IMR-90 (cell line): Measurements from ENCODE around the gene LEUTX. TPM values are rescaled to one million over a fixed set of nuclear protein-coding genes. Genes with fewer than 3 reads are reported as not detected.
A peak's percentile ranks its signal among the peaks of the same experiment; 100 is the strongest.

Source experiments
- ATAC-seq: fragments of 200-7000 bp; cut with Tn5 transposase; 2 replicates; pipeline ENCODE4 v1.9.1; 2020; ENCODE audit warnings: low read depth, mild to moderate bottlenecking, moderate library complexity
- BruUV-seq: library from RNA; stranded (reverse); fragments of 400-500 nt; replicated peaks from 2 replicates; lab custom pipeline; 2021; lab: Mats Ljungman, UMichigan
- CTCF ChIA-PET: fragments of 300-600 bp; formaldehyde crosslinking; extraction: SDS; loops from one replicate; lab custom pipeline; 2021; ENCODE audit warnings: antibody characterized with exemption; lab: Yijun Ruan, JAX
- POLR2A ChIA-PET: fragments of 300-600 bp; sonication (Branson Sonifier 250); formaldehyde crosslinking; loops from one replicate; lab custom pipeline; 2022; ENCODE audit warnings: antibody characterized with exemption; ENCODE audit not compliant: unreplicated experiment; lab: Charles Lee
- DNase-seq: peaks from one replicate; pipeline ENCODE4 v3.0.0; 2013
- H2AFZ ChIP-seq: replicated peaks from 2 replicates; pipeline ENCODE3; 2013; ENCODE audit warnings: low read length, mild to moderate bottlenecking; ENCODE audit not compliant: poor library complexity
- H2AK5ac ChIP-seq: 2 replicates; pipeline ENCODE4 v1.6.1; 2013; ENCODE audit warnings: low read depth, low read length, inconsistent platforms
- H2AK9ac ChIP-seq: replicated peaks from 2 replicates; pipeline ENCODE3; 2013; ENCODE audit warnings: mild to moderate bottlenecking, low read depth, low read length, moderate library complexity; ENCODE audit not compliant: poor library complexity
- H2BK120ac ChIP-seq: 2 replicates; pipeline ENCODE4 v1.6.1; 2013; ENCODE audit warnings: low read depth, low read length, inconsistent platforms
- H2BK15ac ChIP-seq: 3 replicates; pipeline ENCODE4 v1.6.1; 2013; ENCODE audit warnings: low read depth, low read length, inconsistent platforms
- H2BK20ac ChIP-seq: 2 replicates; pipeline ENCODE4 v1.6.1; 2013; ENCODE audit warnings: low read depth, mild to moderate bottlenecking, inconsistent platforms, low read length, moderate library complexity
- H2BK5ac ChIP-seq: 2 replicates; pipeline ENCODE4 v1.6.1; 2013; ENCODE audit warnings: mild to moderate bottlenecking, low read depth, low read length, inconsistent platforms; ENCODE audit not compliant: poor library complexity, severe bottlenecking
- H3K14ac ChIP-seq: replicated peaks from 2 replicates; pipeline ENCODE4 v1.6.1; 2013; ENCODE audit warnings: low read depth, low read length, inconsistent platforms
- H3K18ac ChIP-seq: 2 replicates; pipeline ENCODE4 v1.6.1; 2013; ENCODE audit warnings: low read depth, low read length, control low read depth
- H3K23ac ChIP-seq: 2 replicates; pipeline ENCODE4 v1.6.1; 2013; ENCODE audit warnings: low read depth, low read length, inconsistent platforms
- H3K27ac ChIP-seq: 2 replicates; pipeline ENCODE4 v1.5.1; 2013; ENCODE audit warnings: mild to moderate bottlenecking, control low read depth, low read length; ENCODE audit not compliant: insufficient read depth
- H3K27me3 ChIP-seq: 2 replicates; pipeline ENCODE4 v1.6.1; 2013; ENCODE audit warnings: low read length; ENCODE audit not compliant: control insufficient read depth, insufficient read depth
- H3K36me3 ChIP-seq: 2 replicates; pipeline ENCODE4 v1.6.1; 2013; ENCODE audit warnings: low read length, mixed read lengths; ENCODE audit not compliant: control insufficient read depth, insufficient read depth
- H3K4ac ChIP-seq: 2 replicates; pipeline ENCODE4 v1.6.1; 2013; ENCODE audit warnings: low read depth, low read length, inconsistent platforms
- H3K4me1 ChIP-seq: 2 replicates; pipeline ENCODE4 v1.6.1; 2013; ENCODE audit warnings: low read length, mixed read lengths; ENCODE audit not compliant: control insufficient read depth, insufficient read depth
- H3K4me2 ChIP-seq: 2 replicates; pipeline ENCODE4 v1.6.1; 2013; ENCODE audit warnings: low read depth, mild to moderate bottlenecking, control low read depth, low read length, moderate library complexity
- H3K4me3 ChIP-seq: 2 replicates; pipeline ENCODE4 v1.5.1; 2013; ENCODE audit warnings: low read depth, mild to moderate bottlenecking, control low read depth, low read length, moderate library complexity; ENCODE audit not compliant: insufficient read depth
- H3K56ac ChIP-seq: 2 replicates; pipeline ENCODE4 v1.6.1; 2013; ENCODE audit warnings: low read length, inconsistent platforms; ENCODE audit not compliant: insufficient read depth; ENCODE audit errors: extremely low read depth
- H3K79me1 ChIP-seq, 2 experiments: 2 replicates each; pipeline ENCODE4 v1.6.1; 2013; ENCODE audit warnings: low read length in 2 of 2, inconsistent platforms in 1 of 2, low read depth in 1 of 2
- H3K9ac ChIP-seq: 2 replicates; pipeline ENCODE4 v1.6.1; 2013; ENCODE audit warnings: low read depth, low read length, control low read depth
- H3K9me1 ChIP-seq: 2 replicates; pipeline ENCODE4 v1.6.1; 2013; ENCODE audit warnings: low read length, inconsistent platforms; ENCODE audit not compliant: insufficient read depth
- H3K9me3 ChIP-seq: 2 replicates; pipeline ENCODE4 v1.6.1; 2013; ENCODE audit warnings: low read length; ENCODE audit not compliant: control insufficient read depth, insufficient read depth
- H4K20me1 ChIP-seq: 2 replicates; pipeline ENCODE4 v1.6.1; 2013; ENCODE audit warnings: low read length, inconsistent platforms; ENCODE audit not compliant: insufficient read depth
- H4K5ac ChIP-seq: 2 replicates; pipeline ENCODE4 v1.6.1; 2013; ENCODE audit warnings: mild to moderate bottlenecking, low read depth, low read length, control low read depth
- H4K8ac ChIP-seq, 2 experiments: 2 replicates each; pipeline ENCODE4 v1.6.1; 2013; ENCODE audit warnings: low read depth in 2 of 2, low read length in 2 of 2, control low read depth in 1 of 2, inconsistent platforms in 1 of 2
- H4K91ac ChIP-seq: 2 replicates; pipeline ENCODE4 v1.6.1; 2013; ENCODE audit warnings: low read depth, low read length, inconsistent platforms; ENCODE audit not compliant: insufficient read depth
- CEBPB ChIP-seq: IDR thresholded peaks from 2 replicates; pipeline ENCODE4 v1.6.1; 2012; ENCODE audit warnings: low read depth, low read length, improper control_type of control experiment
- CTCF ChIP-seq: conservative IDR thresholded peaks from 2 replicates; pipeline ENCODE4 v1.5.1; 2012; ENCODE audit warnings: mild to moderate bottlenecking, low read depth, low read length, improper control_type of control experiment
- MAFK ChIP-seq: IDR thresholded peaks from 2 replicates; pipeline ENCODE4 v1.6.1; 2012; ENCODE audit warnings: low read depth, low read length, improper control_type of control experiment
- NFE2L2 ChIP-seq: fragments of 150-350 bp; IDR thresholded peaks from 2 replicates; pipeline ENCODE4 v1.6.1; 2016; ENCODE audit warnings: low read depth, mild to moderate bottlenecking, low read length
- RAD21 ChIP-seq: IDR thresholded peaks from 2 replicates; pipeline ENCODE4 v1.6.1; 2012; ENCODE audit warnings: low read length, improper control_type of control experiment
- RFX5 ChIP-seq: IDR thresholded peaks from 2 replicates; pipeline ENCODE4 v1.8.0; 2012; ENCODE audit warnings: low read depth, mild to moderate bottlenecking, low read length, moderate library complexity
- WGBS, 2 experiments: methylation state at CpG; one replicate each; pipeline versions ENCODE4 v1.1.5 to v1.1.7; 2013; ENCODE audit warnings: missing lambda C conversion rate in 2 of 2; ENCODE audit not compliant: insufficient read length in 1 of 2; ENCODE audit errors: extremely low coverage in 2 of 2; 5-methylcytosine and 5-hydroxymethylcytosine counted together
- dilution Hi-C: fragments of 300-500 bp; cut with HindIII; formaldehyde crosslinking; loops from one replicate; pipeline ENCODE4 v1.14.3; 2018; ENCODE audit warnings: low sequenced_read_pairs; ENCODE audit not compliant: unreplicated experiment
- in situ Hi-C: fragments of 300-500 bp; cut with MboI; formaldehyde crosslinking; loops from 3 replicates; pipeline ENCODE4 v1.14.3; 2019; ENCODE audit warnings: low sequenced_read_pairs, inconsistent platforms, mixed read lengths
- intact Hi-C: fragments of 100-400 bp; cut with micrococcal nuclease; formaldehyde crosslinking; loops from 2 replicates; pipeline ENCODE4 v1.10.0; 2022
- polyA plus RNA-seq, 3 experiments: library from polyadenylated mRNA; depleted of rRNA; stranded (reverse); fragments of >200 nt; gene quantifications; 2 replicates each; pipeline ENCODE4 v1.2.3, GENCODE V29; 2012; ENCODE audit warnings: low replicate concordance in 1 of 3
- total RNA-seq: library from RNA; depleted of rRNA; stranded (reverse); fragments of >200 nt; gene quantifications from 2 replicates; pipeline ENCODE4 v1.2.3, GENCODE V29; 2012
- TF ChIP-seq, protein P1 (sequence below): fragments of 150-350 bp; IDR thresholded peaks from 2 replicates; pipeline ENCODE4 v1.6.1; 2016; ENCODE audit warnings: low read depth, mild to moderate bottlenecking, low read length, moderate library complexity, borderline replicate concordance

Gene LEUTX
- total and polyA plus RNA-seq, 2 of the 4 experiments (the other 2 are of a cell fraction) = not detected

DNA sequence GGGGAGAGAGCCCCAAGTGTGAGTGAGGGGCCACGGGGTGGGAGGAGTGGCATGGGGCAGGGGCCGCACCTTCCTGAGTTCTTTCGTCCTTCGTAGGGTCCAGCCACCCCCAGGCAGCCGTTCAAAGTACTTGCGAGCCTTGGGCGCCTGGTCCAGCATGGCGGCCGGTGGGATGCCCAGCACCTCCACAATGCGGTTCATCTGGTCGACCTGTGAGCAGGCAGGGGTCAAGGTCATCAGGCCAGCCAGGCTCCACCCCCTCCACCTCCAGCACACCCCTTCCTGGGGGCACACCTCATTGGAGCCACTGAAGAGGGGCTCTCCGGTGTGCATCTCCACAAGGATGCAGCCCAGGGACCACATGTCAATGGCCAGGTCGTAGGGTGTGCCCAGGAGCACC lies 48.6 kb downstream of the LEUTX start:
- peaks cover 7% of the 10 kb centered on the region for H3K4me1 ChIP-seq
- H4K20me1 ChIP-seq = no peaks in the 10 kb centered on the region; the same call in 1 of the 2 replicates
- no peak overlapping the region for H3K56ac ChIP-seq
- no peak overlapping the region for H2BK20ac ChIP-seq
- H3K9me3 ChIP-seq = no peaks in the 10 kb centered on the region
- in situ Hi-C loops = loop anchor here (25.0 kb wide), 1 partner anchor 390 kb away; the partner anchor contains the start of genes RPS16 and SUPT5H
- no peak overlapping the region for H2AK5ac ChIP-seq
- H2AFZ ChIP-seq = no peak overlapping the region
- no peak for DNase-seq
- dilution Hi-C loops = no loop called here
- no peak overlapping the region for H3K23ac ChIP-seq
- no peak overlapping the region for H4K8ac ChIP-seq
- ChIA-PET CTCF (no interaction called here), POLR2A (no interaction called here)
- H3K4me2 ChIP-seq = no peak overlapping the region
- intact Hi-C loops = no loop called here
- no peak overlapping the region for H3K14ac ChIP-seq
- no peak overlapping the region for H3K9ac ChIP-seq
- BruUV-seq = no TSS peak
- H3K4me3 ChIP-seq = no peak overlapping the region
- no peak overlapping the region for H2BK120ac ChIP-seq
- H3K36me3 ChIP-seq = peaks cover 38% of the 10 kb centered on the region
- peak overlapping the region; percentile 19 for H2AK9ac ChIP-seq
- no peak overlapping the region for H3K18ac ChIP-seq
- H3K27me3 ChIP-seq = no peaks in the 10 kb centered on the region
- H4K5ac ChIP-seq = no peak overlapping the region
- TF ChIP-seq NFE2L2 (no peak), RAD21 (no peak), CTCF (no peak), MAFK (no peak), CEBPB (no peak), RFX5 (no peak)
- TF ChIP-seq, protein P1, sequence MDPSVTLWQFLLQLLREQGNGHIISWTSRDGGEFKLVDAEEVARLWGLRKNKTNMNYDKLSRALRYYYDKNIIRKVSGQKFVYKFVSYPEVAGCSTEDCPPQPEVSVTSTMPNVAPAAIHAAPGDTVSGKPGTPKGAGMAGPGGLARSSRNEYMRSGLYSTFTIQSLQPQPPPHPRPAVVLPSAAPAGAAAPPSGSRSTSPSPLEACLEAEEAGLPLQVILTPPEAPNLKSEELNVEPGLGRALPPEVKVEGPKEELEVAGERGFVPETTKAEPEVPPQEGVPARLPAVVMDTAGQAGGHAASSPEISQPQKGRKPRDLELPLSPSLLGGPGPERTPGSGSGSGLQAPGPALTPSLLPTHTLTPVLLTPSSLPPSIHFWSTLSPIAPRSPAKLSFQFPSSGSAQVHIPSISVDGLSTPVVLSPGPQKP = no peak
- peaks cover 12 to 31% of the 10 kb centered on the region in 2 experiments for H3K79me1 ChIP-seq
- H3K4ac ChIP-seq = no peak overlapping the region
- WGBS, 2 experiments = 98% methylated on average over 8 of the region's 13 CpGs; no CpG with 5 or more reads in 1 of the 2 experiments
- H2BK15ac ChIP-seq = no peak overlapping the region
- H3K27ac ChIP-seq = no peak overlapping the region
- peaks cover 15% of the 10 kb centered on the region; the same call in 1 of the 2 replicates for H3K9me1 ChIP-seq
- no peak overlapping the region for H2BK5ac ChIP-seq
- ATAC-seq = no peak
- H4K91ac ChIP-seq = no peak overlapping the region
